Measurements from ENCODE around the gene PPARA. TPM values are rescaled to one million over a fixed set of nuclear protein-coding genes. Genes with fewer than 3 reads are reported as not detected.

Gene PPARA
- total RNA-seq, 4 donors from 2014 or later = 26.9 to 41.9 (median 37.4) TPM

GRCh38 chr22:46185283-46185682, 35.0 kb downstream of the PPARA start:
- TF ChIP-seq CTCF (IDR thresholded peaks at IDR 0.05) = no peak
- no peak for TF ChIP-seq POLR2A (IDR thresholded peaks at IDR 0.05)
- H3K36me3 ChIP-seq = peaks cover 0 to 6% of the 10 kb centered on the region in 2 donors
- no peaks in the 10 kb centered on the region for H3K4me1 ChIP-seq
- no peak overlapping the region for H3K4me3 ChIP-seq (replicated peaks in 1 of 3)
- no peak for DNase-seq
- 94 to 95% methylated on average over 2 of the region's 2 CpGs for WGBS, 2 donors
- H3K27me3 ChIP-seq = no peaks in the 10 kb centered on the region
- H3K27ac ChIP-seq = no peak overlapping the region
- intact Hi-C loops (cut with DNase I) = no loop called here
- H3K9me3 ChIP-seq = no peaks in the 10 kb centered on the region

GRCh38 chr22:46187862-46188261, 37.5 kb downstream of the PPARA start:
- no peak for DNase-seq

GRCh38 chr22:46192210-46192993, 42.1 kb downstream of the PPARA start:
- intact Hi-C loops (cut with DNase I) = no loop called here
- no peaks in the 10 kb centered on the region for H3K9me3 ChIP-seq
- 91 to 94% methylated on average over 5 of the region's 5 CpGs for WGBS, 2 donors
- H3K4me1 ChIP-seq = peaks cover 0 to 5% of the 10 kb centered on the region in 2 donors
- no peak for TF ChIP-seq CTCF (IDR thresholded peaks at IDR 0.05)
- no peak for TF ChIP-seq POLR2A (IDR thresholded peaks at IDR 0.05)
- H3K27me3 ChIP-seq = no peaks in the 10 kb centered on the region
- no peak for DNase-seq
- H3K27ac ChIP-seq = no peak overlapping the region
- H3K36me3 ChIP-seq = peaks cover 0 to 4% of the 10 kb centered on the region in 2 donors
- no peak overlapping the region for H3K4me3 ChIP-seq (replicated peaks in 1 of 3)

More at GRCh38 chr22:46187862-46188261, 37.5 kb downstream of the PPARA start:
- no peak overlapping the region for H3K4me3 ChIP-seq (replicated peaks in 1 of 3)
- no peaks in the 10 kb centered on the region for H3K4me1 ChIP-seq
- H3K27me3 ChIP-seq = no peaks in the 10 kb centered on the region
- intact Hi-C loops (cut with DNase I) = no loop called here
- H3K9me3 ChIP-seq = no peaks in the 10 kb centered on the region
- 95 to 100% methylated on average over 3 of the region's 3 CpGs for WGBS, 2 donors
- no peak for TF ChIP-seq CTCF (IDR thresholded peaks at IDR 0.05)
- TF ChIP-seq POLR2A (IDR thresholded peaks at IDR 0.05) = no peak
- H3K36me3 ChIP-seq = peaks cover 0 to 6% of the 10 kb centered on the region in 2 donors
- H3K27ac ChIP-seq = no peak overlapping the region

- intact Hi-C loops (cut with DNase I) = no loop called here
- WGBS, 2 donors = 58 to 71% methylated on average over 8 of the region's 8 CpGs
Measured at GRCh38 chr22:46193898-46194310, 43.6 kb downstream of the PPARA start.

More at GRCh38 chr22:46193898-46194310, 43.6 kb downstream of the PPARA start:
- H3K27me3 ChIP-seq = no peaks in the 10 kb centered on the region
- H3K36me3 ChIP-seq = no peaks in the 10 kb centered on the region
- H3K9me3 ChIP-seq = no peaks in the 10 kb centered on the region
- no peak for TF ChIP-seq CTCF (IDR thresholded peaks at IDR 0.05)
- no peak for TF ChIP-seq POLR2A (IDR thresholded peaks at IDR 0.05)
- no peak overlapping the region for H3K27ac ChIP-seq
- DNase-seq = no peak
- peaks cover 2 to 5% of the 10 kb centered on the region in 2 donors for H3K4me1 ChIP-seq
- no peak overlapping the region for H3K4me3 ChIP-seq (replicated peaks in 1 of 3)
